H1 (cell line): ENCODE measurements around the gene SLC2A10. TPM values are rescaled to one million over a fixed set of nuclear protein-coding genes. Genes with fewer than 3 reads are reported as not detected.

Source experiments
- CTCF ChIA-PET: fragments of 300-600 bp; sonication (Branson Sonifier 250); formaldehyde crosslinking; loops from one replicate; lab custom pipeline; 2021; ENCODE audit not compliant: partially characterized antibody; lab: Charles Lee
- POLR2A ChIA-PET: fragments of 300-600 bp; sonication (Branson Sonifier 250); formaldehyde crosslinking; loops from one replicate; lab custom pipeline; 2021; ENCODE audit warnings: inconsistent platforms; ENCODE audit not compliant: partially characterized antibody; lab: Charles Lee
- DNase-seq, 2 experiments: peaks; one replicate each; pipeline versions ENCODE4 v3.0.0 to v3.0.0-alpha.2; 2010 to 2022; ENCODE audit warnings: low spot score in 2 of 2, low read depth in 1 of 2, mixed read lengths in 1 of 2
- FAIRE-seq: peaks from 2 replicates; lab custom pipeline; 2011; peaks lifted over from hg19 to GRCh38; lab: Jason Lieb, UNC
- H2AFZ ChIP-seq: 2 replicates; pipeline ENCODE4 v1.8.1; 2012; ENCODE audit warnings: low read length, inconsistent platforms
- H2AK5ac ChIP-seq: 2 replicates; pipeline ENCODE4 v1.6.1; 2013; ENCODE audit warnings: low read depth, low read length
- H2BK120ac ChIP-seq: replicated peaks from 2 replicates; pipeline ENCODE3; 2013; ENCODE audit warnings: low read depth, low read length, inconsistent platforms
- H2BK12ac ChIP-seq: 2 replicates; pipeline ENCODE4 v1.6.1; 2013; ENCODE audit warnings: low read depth, low read length
- H2BK15ac ChIP-seq: 2 replicates; pipeline ENCODE4 v1.6.1; 2013; ENCODE audit warnings: low read length
- H2BK20ac ChIP-seq: 2 replicates; pipeline ENCODE4 v1.6.1; 2013; ENCODE audit warnings: low read length
- H2BK5ac ChIP-seq: 2 replicates; pipeline ENCODE4 v1.6.1; 2013; ENCODE audit warnings: low read depth, low read length
- H3K14ac ChIP-seq: 2 replicates; pipeline ENCODE4 v1.6.1; 2013; ENCODE audit warnings: inconsistent platforms; ENCODE audit not compliant: insufficient read length
- H3K18ac ChIP-seq: 2 replicates; pipeline ENCODE4 v1.6.1; 2013; ENCODE audit warnings: low read length; ENCODE audit errors: extremely low read depth
- H3K23ac ChIP-seq: 2 replicates; pipeline ENCODE4 v1.6.1; 2013; ENCODE audit warnings: inconsistent platforms; ENCODE audit not compliant: insufficient read length
- H3K23me2 ChIP-seq: 2 replicates; pipeline ENCODE4 v1.6.1; 2013; ENCODE audit warnings: low read depth, low read length
- H3K27ac ChIP-seq: 2 replicates; pipeline ENCODE4 v1.6.1; 2011; ENCODE audit warnings: low read depth, low read length, inconsistent platforms
- H3K27me3 ChIP-seq, 4 experiments: replicated peaks in 1 of 4; 1 replicate in 1 of 4; 2 replicates in 3 of 4; pipeline versions ENCODE4 v1.6.1 to v1.8.1; 2011 to 2013; ENCODE audit warnings: low read length in 3 of 4, mild to moderate bottlenecking in 3 of 4, inconsistent platforms in 2 of 4, mixed read lengths in 2 of 4, moderate library complexity in 1 of 4; ENCODE audit not compliant: control insufficient read depth in 3 of 4, insufficient read depth in 3 of 4; ENCODE audit errors: extremely low read depth in 1 of 4
- H3K36me3 ChIP-seq, 4 experiments: 2 replicates each; pipeline versions ENCODE4 v1.6.1 to v1.8.1; 2011 to 2013; ENCODE audit warnings: mild to moderate bottlenecking in 4 of 4, low read length in 3 of 4, moderate library complexity in 2 of 4, control low read depth in 1 of 4, inconsistent platforms in 1 of 4; ENCODE audit not compliant: insufficient read depth in 4 of 4, control insufficient read depth in 2 of 4
- H3K4ac ChIP-seq: replicated peaks from 2 replicates; pipeline ENCODE3; 2013; ENCODE audit warnings: low read length, low read depth, mixed read lengths, inconsistent platforms; ENCODE audit not compliant: insufficient read length
- H3K4me1 ChIP-seq, 4 experiments: replicated peaks in 1 of 4; 1 replicate in 1 of 4; 2 replicates in 3 of 4; pipeline versions ENCODE4 v1.6.1 to v1.8.1; 2011 to 2013; ENCODE audit warnings: low read length in 3 of 4, inconsistent platforms in 2 of 4, mixed read lengths in 1 of 4; ENCODE audit not compliant: insufficient read depth in 4 of 4, control insufficient read depth in 3 of 4
- H3K4me2 ChIP-seq, 2 experiments: 2 replicates each; pipeline versions ENCODE4 v1.6.1 to v1.8.1; 2011 to 2013; ENCODE audit warnings: low read depth in 2 of 2, low read length in 2 of 2, control low read depth in 1 of 2, inconsistent platforms in 1 of 2, mild to moderate bottlenecking in 1 of 2; ENCODE audit not compliant: insufficient read depth in 1 of 2
- H3K4me3 ChIP-seq, 4 experiments: fragments of 200-600, 300-600 bp in 1 of 4; sonication (generic), shearing (Covaris generic), sonication (Bioruptor Twin) in 1 of 4; 2 replicates each; pipeline versions ENCODE4 v1.5.1 to v1.8.1; 2011 to 2016; ENCODE audit warnings: low read length in 4 of 4, low read depth in 3 of 4, control low read depth in 2 of 4, inconsistent platforms in 2 of 4, mild to moderate bottlenecking in 2 of 4, mixed read lengths in 1 of 4, moderate library complexity in 1 of 4; ENCODE audit not compliant: insufficient read depth in 2 of 4; ENCODE audit errors: extremely low read depth in 1 of 4
- H3K56ac ChIP-seq: replicated peaks from 2 replicates; pipeline ENCODE3; 2013; ENCODE audit warnings: low read depth, mild to moderate bottlenecking, mixed read lengths, low read length, inconsistent platforms; ENCODE audit not compliant: insufficient read length
- H3K79me1 ChIP-seq: 2 replicates; pipeline ENCODE4 v1.6.1; 2013; ENCODE audit warnings: low read depth, low read length, control low read depth
- H3K79me2 ChIP-seq, 2 experiments: 2 replicates each; pipeline versions ENCODE4 v1.6.1 to v1.8.1; 2012 to 2013; ENCODE audit warnings: low read length in 2 of 2, mild to moderate bottlenecking in 2 of 2, inconsistent platforms in 1 of 2; ENCODE audit not compliant: insufficient read depth in 2 of 2, control insufficient read depth in 1 of 2
- H3K9ac ChIP-seq, 4 experiments: replicated peaks in 1 of 4; 1 replicate in 1 of 4; 2 replicates in 3 of 4; pipeline versions ENCODE4 v1.6.1 to v1.8.1; 2011 to 2013; ENCODE audit warnings: low read depth in 3 of 4, low read length in 3 of 4, control low read depth in 2 of 4, mild to moderate bottlenecking in 2 of 4, moderate library complexity in 2 of 4, inconsistent platforms in 1 of 4; ENCODE audit errors: extremely low read depth in 1 of 4
- H3K9me3 ChIP-seq, 2 experiments: 2 replicates each; pipeline versions ENCODE4 v1.6.1 to v1.8.1; 2012 to 2013; ENCODE audit warnings: mild to moderate bottlenecking in 2 of 2, moderate library complexity in 2 of 2, control low read depth in 1 of 2, inconsistent platforms in 1 of 2, low read depth in 1 of 2, low read length in 1 of 2, mixed read lengths in 1 of 2; ENCODE audit not compliant: insufficient read depth in 2 of 2
- H4K20me1 ChIP-seq, 2 experiments: replicated peaks in 1 of 2; 2 replicates each; pipeline versions ENCODE3 to v1.8.1; 2011 to 2013; ENCODE audit warnings: inconsistent platforms in 2 of 2, low read length in 2 of 2, mild to moderate bottlenecking in 1 of 2; ENCODE audit not compliant: insufficient read depth in 2 of 2, control insufficient read depth in 1 of 2
- H4K5ac ChIP-seq: 2 replicates; pipeline ENCODE4 v1.6.1; 2013; ENCODE audit warnings: low read length, low read depth, mixed read lengths, inconsistent platforms; ENCODE audit not compliant: insufficient read length
- H4K8ac ChIP-seq: 2 replicates; pipeline ENCODE4 v1.8.0; 2013; ENCODE audit warnings: mild to moderate bottlenecking, moderate library complexity, low read length, inconsistent platforms; ENCODE audit not compliant: insufficient read depth; ENCODE audit errors: extremely low read depth
- H4K91ac ChIP-seq: replicated peaks from 2 replicates; pipeline ENCODE3; 2013; ENCODE audit warnings: low read length, mixed read lengths, inconsistent platforms; ENCODE audit not compliant: insufficient read length
- BCL11A ChIP-seq, 2 experiments: IDR thresholded peaks; one replicate each; pipeline ENCODE4 v1.6.1; 2011; ENCODE audit warnings: low read depth in 2 of 2, low read length in 2 of 2, mild to moderate bottlenecking in 2 of 2
- CBX5 ChIP-seq: fragments of 300-800, 300-1000 bp; sonication (generic); IDR thresholded peaks from 2 replicates; pipeline ENCODE4 v1.7.1; 2016; ENCODE audit warnings: antibody characterized with exemption, low read length, low read depth
- EP300 ChIP-seq, 2 experiments: IDR thresholded peaks; 1 replicate in 1 of 2; 2 replicates in 1 of 2; pipeline ENCODE4 v1.6.1; 2011 to 2012; ENCODE audit warnings: low read depth in 2 of 2, low read length in 2 of 2, mild to moderate bottlenecking in 2 of 2, borderline replicate concordance in 1 of 2, inconsistent platforms in 1 of 2, moderate library complexity in 1 of 2
- EZH2 ChIP-seq: fragments of 200-600 bp; sonication (generic); IDR thresholded peaks from 2 replicates; pipeline ENCODE4 v1.7.1; 2012; ENCODE audit warnings: low read depth, mild to moderate bottlenecking, moderate library complexity, low read length, inconsistent platforms; ENCODE audit not compliant: severe bottlenecking
- NRF1 ChIP-seq: IDR thresholded peaks from 2 replicates; pipeline ENCODE4 v1.6.1; 2011; ENCODE audit warnings: mild to moderate bottlenecking, low read depth, low read length, improper control_type of control experiment
- POLR2A ChIP-seq, 2 experiments: IDR thresholded peaks; 1 replicate in 1 of 2; 2 replicates in 1 of 2; pipeline ENCODE4 v1.6.1; 2011; ENCODE audit warnings: low read depth in 2 of 2, low read length in 2 of 2, mild to moderate bottlenecking in 2 of 2; ENCODE audit errors: control extremely low read depth in 1 of 2
- POLR2AphosphoS5 ChIP-seq: IDR thresholded peaks from 2 replicates; pipeline ENCODE4 v1.6.1; 2011; ENCODE audit warnings: low read depth, low read length
- SIRT6 ChIP-seq: IDR thresholded peaks from one replicate; pipeline ENCODE4 v1.7.1; 2012; ENCODE audit warnings: low read length, inconsistent platforms
- SRF ChIP-seq: IDR thresholded peaks from 2 replicates; pipeline ENCODE4 v1.6.1; 2011; ENCODE audit warnings: mild to moderate bottlenecking, low read depth, low read length, moderate library complexity
- ZNF274 ChIP-seq: IDR thresholded peaks from 2 replicates; pipeline ENCODE4 v1.7.0; 2012; ENCODE audit warnings: low read length, borderline replicate concordance; ENCODE audit errors: extremely low read depth
- WGBS, 2 experiments: shearing (Covaris generic) in 1 of 2; methylation state at CpG; one replicate each; pipeline versions ENCODE4 v1.1.6 to v1.1.7; 2013 to 2015; ENCODE audit warnings: low lambda C conversion rate in 2 of 2, mixed read lengths in 2 of 2, inconsistent platforms in 1 of 2, low coverage in 1 of 2, missing lambda C conversion rate in 1 of 2; ENCODE audit not compliant: insufficient replicate concordance in 2 of 2, insufficient coverage in 1 of 2, insufficient read length in 1 of 2; ENCODE audit errors: extremely low coverage in 1 of 2, missing lambda C conversion rate in 1 of 2; 5-methylcytosine and 5-hydroxymethylcytosine counted together
- polyA plus RNA-seq, 7 experiments: library from polyadenylated mRNA; depleted of rRNA in 3 of 7; stranded (reverse) in 5 of 7; unstranded in 2 of 7; fragments of >200 nt in 5 of 7; fragments of 200-250 nt in 2 of 7; gene quantifications; 1 replicate in 5 of 7; 2 replicates in 1 of 7; 4 replicates in 1 of 7; pipeline versions ENCODE4 v1.2.1 to v1.2.3, GENCODE V29; 2011 to 2013; ENCODE audit warnings: missing spikeins in 2 of 7, mixed read lengths in 2 of 7
- total RNA-seq: library from RNA; stranded (reverse); fragmentation: NEBNext Ultra II Directional; extraction: Animal tissue kit (Norgen Biotek cat#: 25700); gene quantifications from 2 replicates; pipeline ENCODE4 v1.2.1, GENCODE V29; 2021
- TF ChIP-seq, protein P1 (sequence below): IDR thresholded peaks from 2 replicates; pipeline ENCODE4 v1.6.1; 2012; ENCODE audit warnings: inconsistent platforms
- TF ChIP-seq, protein P2 (sequence below): IDR thresholded peaks from 2 replicates; pipeline ENCODE4 v1.6.1; 2012; ENCODE audit warnings: low read length, inconsistent platforms

Gene SLC2A10
- total and polyA plus RNA-seq, 2 of the 8 experiments (the other 6 are each of a cell fraction or from before 2014, with no cell fraction given), result 9.0 to 9.7 TPM

- Histone ChIP-seq H3K4me3 (no peak overlapping the region), H4K8ac (no peak overlapping the region), H2BK120ac (no peak overlapping the region), H4K20me1 (no peaks in the 10 kb centered on the region), H3K4me1 (no peaks in the 10 kb centered on the region), H3K36me3 (no peaks in the 10 kb centered on the region), H3K27me3 (no peaks in the 10 kb centered on the region), H4K91ac (no peak overlapping the region), H2BK20ac (no peak overlapping the region), H3K23me2 (no peaks in the 10 kb centered on the region; the same call in 1 of the 2 replicates), H3K4me2 (no peak overlapping the region), H3K9me3 (no peaks in the 10 kb centered on the region; a peak in 1 of 4 replicates), H3K18ac (no peak overlapping the region), H3K27ac (no peak overlapping the region), H3K56ac (no peak overlapping the region), H3K14ac (no peak overlapping the region), H3K4ac (no peak overlapping the region), H2BK15ac (no peak overlapping the region), H2BK12ac (no peak overlapping the region), H3K23ac (no peak overlapping the region), H2BK5ac (no peak overlapping the region), H4K5ac (no peak overlapping the region), H2AK5ac (no peak overlapping the region), H3K79me1 (no peaks in the 10 kb centered on the region), H2AFZ (no peak overlapping the region), H3K79me2 (no peaks in the 10 kb centered on the region), H3K9ac (no peak overlapping the region)
- POLR2A ChIA-PET, result interaction anchor here (4.5 kb wide), 1 partner anchor 12 kb away, joined by 36 read pairs; no protein-coding TSS in a partner anchor
- no peak for DNase-seq
- TF ChIP-seq EP300 (IDR thresholded peaks at IDR 0.05; ENCODE audit: borderline replicate concordance in 1 of 2, low read depth in 2 of 2, low read length in 2 of 2) (no peak), SRF (no peak), BCL11A (IDR thresholded peaks at IDR 0.05; ENCODE audit: low read depth in 2 of 2, low read length in 2 of 2) (no peak), EZH2 (no peak), POLR2AphosphoS5 (no peak), NRF1 (no peak), SIRT6 (no peak), POLR2A (IDR thresholded peaks at IDR 0.05; ENCODE audit: control extremely low read depth in 1 of 2, low read depth in 2 of 2, low read length in 2 of 2) (no peak), CBX5 (no peak), ZNF274 (no peak)
- TF ChIP-seq, protein P1, sequence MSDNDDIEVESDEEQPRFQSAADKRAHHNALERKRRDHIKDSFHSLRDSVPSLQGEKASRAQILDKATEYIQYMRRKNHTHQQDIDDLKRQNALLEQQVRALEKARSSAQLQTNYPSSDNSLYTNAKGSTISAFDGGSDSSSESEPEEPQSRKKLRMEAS, result no peak
- TF ChIP-seq, protein P2, sequence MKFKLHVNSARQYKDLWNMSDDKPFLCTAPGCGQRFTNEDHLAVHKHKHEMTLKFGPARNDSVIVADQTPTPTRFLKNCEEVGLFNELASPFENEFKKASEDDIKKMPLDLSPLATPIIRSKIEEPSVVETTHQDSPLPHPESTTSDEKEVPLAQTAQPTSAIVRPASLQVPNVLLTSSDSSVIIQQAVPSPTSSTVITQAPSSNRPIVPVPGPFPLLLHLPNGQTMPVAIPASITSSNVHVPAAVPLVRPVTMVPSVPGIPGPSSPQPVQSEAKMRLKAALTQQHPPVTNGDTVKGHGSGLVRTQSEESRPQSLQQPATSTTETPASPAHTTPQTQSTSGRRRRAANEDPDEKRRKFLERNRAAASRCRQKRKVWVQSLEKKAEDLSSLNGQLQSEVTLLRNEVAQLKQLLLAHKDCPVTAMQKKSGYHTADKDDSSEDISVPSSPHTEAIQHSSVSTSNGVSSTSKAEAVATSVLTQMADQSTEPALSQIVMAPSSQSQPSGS, result no peak
- 89% methylated on average over 3 of the region's 3 CpGs; no CpG with 5 or more reads in 1 of the 2 experiments for WGBS, 2 experiments
- CTCF ChIA-PET, result interaction anchor here (1.2 to 1.7 kb wide), 4 partner anchors 10 to 15 kb away, joined by 4 to 7 read pairs (median 4); no protein-coding TSS in a partner anchor
- FAIRE-seq, result no peak
Observed at GRCh38 chr20:46695892-46696291, 13.6 kb upstream of the SLC2A10 start.
